ENCODE data around the gene DACH1.

Gene DACH1

DNA sequence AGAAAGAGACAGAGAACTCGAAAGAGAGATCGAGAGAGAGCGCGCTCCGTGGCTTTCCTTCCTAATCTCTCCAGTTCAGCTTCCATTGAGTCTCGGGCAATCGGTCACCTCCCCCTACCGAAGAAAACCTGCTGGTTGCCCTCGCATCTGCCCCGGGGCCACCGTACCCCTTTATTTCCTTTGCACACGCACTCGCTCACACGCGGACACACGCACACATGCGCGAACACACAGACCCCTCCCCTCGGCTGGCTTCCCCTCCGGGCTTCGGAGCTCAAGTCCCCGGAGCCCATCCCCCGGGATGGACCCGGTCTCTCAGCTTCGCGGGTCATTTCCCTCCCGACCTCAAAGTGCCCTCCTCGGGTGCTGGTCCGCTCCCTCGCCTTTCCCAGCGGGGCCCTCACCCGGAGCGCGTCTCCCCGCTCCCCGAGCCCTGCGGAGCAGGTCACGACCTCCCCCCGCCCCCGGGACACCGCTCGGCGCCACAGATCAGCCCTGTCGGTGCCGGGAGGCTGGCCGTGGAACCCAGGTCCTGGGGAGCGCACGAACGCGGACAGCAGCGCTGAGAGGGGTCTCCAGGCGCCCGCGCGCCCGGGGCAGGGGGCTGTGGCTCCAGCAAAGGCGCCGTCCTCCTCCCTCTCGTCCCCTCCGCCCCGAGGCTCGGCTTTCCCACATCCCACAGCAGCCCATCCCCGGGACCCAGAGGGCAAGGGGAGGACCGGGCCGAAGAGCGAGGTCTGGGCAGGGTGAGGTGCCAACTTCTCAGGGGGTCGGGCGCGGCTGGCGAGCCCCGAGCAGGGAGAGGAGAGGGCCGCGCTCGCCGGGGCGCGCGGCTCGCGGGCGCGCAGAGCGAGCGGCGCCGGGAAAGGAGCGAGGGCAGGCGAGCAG is 1.8 kb downstream of the DACH1 start (continued):
- TF ChIP-seq ZFP69B (tag by site-specific recombination; IDR thresholded peaks at IDR 0.05) (peak; percentile 61; the same call in 1 of the 2 replicates), KLF16 (tag by site-specific recombination; IDR thresholded peaks at IDR 0.05) (0 out of 2 replicates have a peak, but pooled peaks have one; percentile 32), TCF7L2 (IDR thresholded peaks at IDR 0.05; ENCODE audit: borderline replicate concordance, low read depth, low read length) (no peak), GLIS2 (tag by site-specific recombination; IDR thresholded peaks at IDR 0.05) (peak; percentile 91), ZNF629 (tag by site-specific recombination; IDR thresholded peaks at IDR 0.05) (no peak), ZNF501 (tag by site-specific recombination; IDR thresholded peaks at IDR 0.05) (peak; percentile 52; the same call in 1 of the 2 replicates)
- TF ChIP-seq, protein P1, sequence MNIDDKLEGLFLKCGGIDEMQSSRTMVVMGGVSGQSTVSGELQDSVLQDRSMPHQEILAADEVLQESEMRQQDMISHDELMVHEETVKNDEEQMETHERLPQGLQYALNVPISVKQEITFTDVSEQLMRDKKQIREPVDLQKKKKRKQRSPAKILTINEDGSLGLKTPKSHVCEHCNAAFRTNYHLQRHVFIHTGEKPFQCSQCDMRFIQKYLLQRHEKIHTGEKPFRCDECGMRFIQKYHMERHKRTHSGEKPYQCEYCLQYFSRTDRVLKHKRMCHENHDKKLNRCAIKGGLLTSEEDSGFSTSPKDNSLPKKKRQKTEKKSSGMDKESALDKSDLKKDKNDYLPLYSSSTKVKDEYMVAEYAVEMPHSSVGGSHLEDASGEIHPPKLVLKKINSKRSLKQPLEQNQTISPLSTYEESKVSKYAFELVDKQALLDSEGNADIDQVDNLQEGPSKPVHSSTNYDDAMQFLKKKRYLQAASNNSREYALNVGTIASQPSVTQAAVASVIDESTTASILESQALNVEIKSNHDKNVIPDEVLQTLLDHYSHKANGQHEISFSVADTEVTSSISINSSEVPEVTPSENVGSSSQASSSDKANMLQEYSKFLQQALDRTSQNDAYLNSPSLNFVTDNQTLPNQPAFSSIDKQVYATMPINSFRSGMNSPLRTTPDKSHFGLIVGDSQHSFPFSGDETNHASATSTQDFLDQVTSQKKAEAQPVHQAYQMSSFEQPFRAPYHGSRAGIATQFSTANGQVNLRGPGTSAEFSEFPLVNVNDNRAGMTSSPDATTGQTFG (tag by site-specific recombination; IDR thresholded peaks at IDR 0.05; ENCODE audit: borderline replicate concordance) = no peak
- TF ChIP-seq, protein P2, sequence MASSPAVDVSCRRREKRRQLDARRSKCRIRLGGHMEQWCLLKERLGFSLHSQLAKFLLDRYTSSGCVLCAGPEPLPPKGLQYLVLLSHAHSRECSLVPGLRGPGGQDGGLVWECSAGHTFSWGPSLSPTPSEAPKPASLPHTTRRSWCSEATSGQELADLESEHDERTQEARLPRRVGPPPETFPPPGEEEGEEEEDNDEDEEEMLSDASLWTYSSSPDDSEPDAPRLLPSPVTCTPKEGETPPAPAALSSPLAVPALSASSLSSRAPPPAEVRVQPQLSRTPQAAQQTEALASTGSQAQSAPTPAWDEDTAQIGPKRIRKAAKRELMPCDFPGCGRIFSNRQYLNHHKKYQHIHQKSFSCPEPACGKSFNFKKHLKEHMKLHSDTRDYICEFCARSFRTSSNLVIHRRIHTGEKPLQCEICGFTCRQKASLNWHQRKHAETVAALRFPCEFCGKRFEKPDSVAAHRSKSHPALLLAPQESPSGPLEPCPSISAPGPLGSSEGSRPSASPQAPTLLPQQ (tag by site-specific recombination; IDR thresholded peaks at IDR 0.05) = peak; percentile 88
- TF ChIP-seq, protein P3, sequence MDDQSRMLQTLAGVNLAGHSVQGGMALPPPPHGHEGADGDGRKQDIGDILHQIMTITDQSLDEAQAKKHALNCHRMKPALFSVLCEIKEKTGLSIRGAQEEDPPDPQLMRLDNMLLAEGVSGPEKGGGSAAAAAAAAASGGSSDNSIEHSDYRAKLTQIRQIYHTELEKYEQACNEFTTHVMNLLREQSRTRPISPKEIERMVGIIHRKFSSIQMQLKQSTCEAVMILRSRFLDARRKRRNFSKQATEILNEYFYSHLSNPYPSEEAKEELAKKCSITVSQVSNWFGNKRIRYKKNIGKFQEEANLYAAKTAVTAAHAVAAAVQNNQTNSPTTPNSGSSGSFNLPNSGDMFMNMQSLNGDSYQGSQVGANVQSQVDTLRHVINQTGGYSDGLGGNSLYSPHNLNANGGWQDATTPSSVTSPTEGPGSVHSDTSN (CRISPR knock-in tag; IDR thresholded peaks at IDR 0.05) = 0 out of 2 replicates have a peak, but pooled peaks have one; percentile 43

DNA sequence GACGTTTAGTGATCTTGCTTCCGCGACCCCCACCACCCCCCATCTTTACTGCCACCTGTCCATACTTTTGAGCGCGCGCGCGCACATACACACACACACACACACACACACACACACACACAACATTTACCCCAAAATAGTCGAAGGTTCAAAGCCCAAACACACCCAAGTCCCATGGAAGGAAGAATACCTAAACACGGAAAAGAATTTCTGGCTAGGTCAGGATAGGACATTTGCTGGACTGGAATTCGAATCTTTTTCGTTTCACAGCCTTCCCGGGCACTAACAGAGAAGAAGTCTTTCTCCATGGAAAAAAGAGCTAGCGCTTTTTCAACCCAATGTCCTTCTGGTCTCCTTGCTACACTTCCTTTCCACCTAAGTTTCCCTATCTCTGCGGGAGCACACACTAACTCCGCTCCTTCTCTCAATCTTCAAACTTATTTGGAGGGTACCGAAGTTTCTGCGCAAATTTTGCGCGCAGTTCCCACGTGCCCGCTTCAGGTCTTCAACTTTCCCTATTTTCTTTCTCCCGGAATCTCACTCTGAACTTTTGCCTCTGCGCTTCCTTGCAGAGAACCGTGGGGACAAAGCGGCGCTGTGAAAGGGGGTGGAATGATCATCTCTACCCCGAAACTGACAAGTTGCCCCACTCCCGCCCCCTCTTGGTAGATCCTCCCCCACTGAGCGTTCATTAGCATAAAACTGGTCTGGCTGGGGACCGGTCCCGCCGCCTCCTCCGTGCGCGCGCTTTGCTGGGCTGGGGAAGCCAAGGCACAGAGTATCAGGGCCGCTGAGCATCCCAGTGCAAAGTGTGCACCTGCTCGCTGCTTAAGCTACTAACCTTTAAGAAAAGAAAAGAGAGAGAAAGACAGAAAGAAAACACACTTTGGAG is 2.7 kb downstream of the DACH1 start:
- no peaks in the 10 kb centered on the region for H3K36me3 ChIP-seq (ENCODE audit: control insufficient read depth in 2 of 2, insufficient read depth in 1 of 2, low read length in 2 of 2)
- peaks cover under 1% of the 10 kb centered on the region; the same call in 1 of the 2 replicates for H3K4me1 ChIP-seq (ENCODE audit: control insufficient read depth, insufficient read depth, low read length)
- ChIA-PET POLR2A (interaction anchor here (0.7 kb wide), 1 partner anchor 50 kb away, joined by 3 read pairs; no protein-coding TSS in a partner anchor), CTCF (interaction anchor here (0.7 to 1.6 kb wide), 4 partner anchors 14 to 700 kb away, joined by 3 read pairs; no protein-coding TSS in a partner anchor)
- H3K9me3 ChIP-seq (ENCODE audit: control insufficient read depth, insufficient read depth, low read depth, low read length) = no peaks in the 10 kb centered on the region
- peak overlapping the region; percentile 92 for H3K27ac ChIP-seq (ENCODE audit: extremely low read depth, low read depth, low read length)
- peak overlapping the region; percentile 88 for H3K4me3 ChIP-seq (ENCODE audit: low read depth, low read length)
- TF ChIP-seq, protein P4, sequence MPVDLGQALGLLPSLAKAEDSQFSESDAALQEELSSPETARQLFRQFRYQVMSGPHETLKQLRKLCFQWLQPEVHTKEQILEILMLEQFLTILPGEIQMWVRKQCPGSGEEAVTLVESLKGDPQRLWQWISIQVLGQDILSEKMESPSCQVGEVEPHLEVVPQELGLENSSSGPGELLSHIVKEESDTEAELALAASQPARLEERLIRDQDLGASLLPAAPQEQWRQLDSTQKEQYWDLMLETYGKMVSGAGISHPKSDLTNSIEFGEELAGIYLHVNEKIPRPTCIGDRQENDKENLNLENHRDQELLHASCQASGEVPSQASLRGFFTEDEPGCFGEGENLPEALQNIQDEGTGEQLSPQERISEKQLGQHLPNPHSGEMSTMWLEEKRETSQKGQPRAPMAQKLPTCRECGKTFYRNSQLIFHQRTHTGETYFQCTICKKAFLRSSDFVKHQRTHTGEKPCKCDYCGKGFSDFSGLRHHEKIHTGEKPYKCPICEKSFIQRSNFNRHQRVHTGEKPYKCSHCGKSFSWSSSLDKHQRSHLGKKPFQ (tag by site-specific recombination; IDR thresholded peaks at IDR 0.05) = no peak
- TF ChIP-seq SCRT1 (tag by site-specific recombination; IDR thresholded peaks at IDR 0.05; ENCODE audit: borderline replicate concordance) (peak; percentile 95), HOXC10 (CRISPR knock-in tag; IDR thresholded peaks at IDR 0.05) (no peak), ZNF155 (tag by site-specific recombination; IDR thresholded peaks at IDR 0.05) (no peak), ZNF843 (tag by site-specific recombination; IDR thresholded peaks at IDR 0.05) (peak; percentile 53), WT1 (tag by site-specific recombination; IDR thresholded peaks at IDR 0.05) (0 out of 2 replicates have a peak, but pooled peaks have one; percentile 58), ZNF274 (IDR thresholded peaks at IDR 0.05; ENCODE audit: low read length) (no peak), ZNF274 (tag by site-specific recombination; IDR thresholded peaks at IDR 0.05; ENCODE audit: borderline replicate concordance) (no peak), ZNF16 (tag by site-specific recombination; IDR thresholded peaks at IDR 0.05; ENCODE audit: low read depth) (no peak), GLIS1 (tag by site-specific recombination; IDR thresholded peaks at IDR 0.05) (peak; percentile 80), ZNF837 (tag by site-specific recombination; IDR thresholded peaks at IDR 0.05) (no peak), ZNF121 (tag by site-specific recombination; IDR thresholded peaks at IDR 0.05) (no peak), TCF7L2 (IDR thresholded peaks at IDR 0.05; ENCODE audit: borderline replicate concordance, low read depth, low read length) (no peak), ZNF394 (tag by site-specific recombination; IDR thresholded peaks at IDR 0.05; ENCODE audit: borderline replicate concordance) (no peak; the same call in 1 of the 2 replicates)
- TF ChIP-seq, protein P5, sequence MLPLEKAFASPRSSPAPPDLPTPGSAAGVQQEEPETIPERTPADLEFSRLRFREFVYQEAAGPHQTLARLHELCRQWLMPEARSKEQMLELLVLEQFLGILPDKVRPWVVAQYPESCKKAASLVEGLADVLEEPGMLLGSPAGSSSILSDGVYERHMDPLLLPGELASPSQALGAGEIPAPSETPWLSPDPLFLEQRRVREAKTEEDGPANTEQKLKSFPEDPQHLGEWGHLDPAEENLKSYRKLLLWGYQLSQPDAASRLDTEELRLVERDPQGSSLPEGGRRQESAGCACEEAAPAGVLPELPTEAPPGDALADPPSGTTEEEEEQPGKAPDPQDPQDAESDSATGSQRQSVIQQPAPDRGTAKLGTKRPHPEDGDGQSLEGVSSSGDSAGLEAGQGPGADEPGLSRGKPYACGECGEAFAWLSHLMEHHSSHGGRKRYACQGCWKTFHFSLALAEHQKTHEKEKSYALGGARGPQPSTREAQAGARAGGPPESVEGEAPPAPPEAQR (tag by site-specific recombination; IDR thresholded peaks at IDR 0.05) = no peak
- TF ChIP-seq, protein P6, sequence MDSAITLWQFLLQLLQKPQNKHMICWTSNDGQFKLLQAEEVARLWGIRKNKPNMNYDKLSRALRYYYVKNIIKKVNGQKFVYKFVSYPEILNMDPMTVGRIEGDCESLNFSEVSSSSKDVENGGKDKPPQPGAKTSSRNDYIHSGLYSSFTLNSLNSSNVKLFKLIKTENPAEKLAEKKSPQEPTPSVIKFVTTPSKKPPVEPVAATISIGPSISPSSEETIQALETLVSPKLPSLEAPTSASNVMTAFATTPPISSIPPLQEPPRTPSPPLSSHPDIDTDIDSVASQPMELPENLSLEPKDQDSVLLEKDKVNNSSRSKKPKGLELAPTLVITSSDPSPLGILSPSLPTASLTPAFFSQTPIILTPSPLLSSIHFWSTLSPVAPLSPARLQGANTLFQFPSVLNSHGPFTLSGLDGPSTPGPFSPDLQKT (IDR thresholded peaks at IDR 0.05; ENCODE audit: borderline replicate concordance, low read depth, low read length) = no peak
